IPS-NIHi7 (cell line): ENCODE data around the gene ZNF71.

Source experiments
- DNase-seq: peaks from one replicate; pipeline ENCODE4 v3.0.0; 2012; ENCODE audit warnings: mixed read lengths; ENCODE audit errors: extremely low spot score

Gene ZNF71

DNA sequence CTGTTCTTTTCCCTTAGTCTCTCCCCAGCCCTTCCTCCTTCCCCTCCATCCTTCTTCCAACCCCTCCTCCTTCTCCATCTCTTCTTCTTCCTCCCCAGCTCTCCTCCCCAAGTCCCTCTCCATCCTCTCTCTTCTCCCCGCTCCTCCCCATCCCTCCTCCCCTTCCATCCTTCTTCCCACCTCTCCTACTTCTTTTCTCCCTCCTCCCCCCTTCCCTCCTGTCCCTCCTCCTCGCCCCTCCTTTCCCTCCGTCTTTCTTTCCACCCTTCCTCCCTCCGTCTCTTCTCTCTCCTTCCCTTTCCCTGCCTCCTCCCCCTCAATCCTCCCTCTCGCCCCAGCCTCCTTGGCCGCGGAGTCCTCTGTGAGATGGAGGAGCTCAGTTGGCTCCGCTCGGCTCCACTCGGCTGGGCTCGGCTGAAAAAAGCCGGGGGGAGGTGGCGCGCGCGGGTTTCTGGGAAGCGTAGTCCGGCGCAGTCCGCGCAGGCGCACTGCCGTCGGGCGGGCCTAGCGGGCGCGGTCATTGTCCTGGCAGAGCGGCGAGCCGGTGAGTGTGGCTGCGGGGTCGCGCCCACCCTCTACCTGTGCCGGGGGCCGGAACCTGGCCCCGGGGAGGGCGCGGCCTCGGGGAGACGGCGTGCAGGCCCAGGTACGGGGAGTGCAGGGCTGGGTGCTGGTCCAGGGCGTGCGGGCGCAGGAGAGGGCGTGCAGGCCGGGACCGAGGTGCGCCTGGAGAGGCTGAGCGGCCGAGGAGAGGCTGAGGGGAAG is at the start of gene ZNF71:
Gene ZNF71 (plus strand): TSS at position 520 of the 765 bp plus-strand sequence. CDS start 6,257 bp downstream, outside the sequence.
- DNase-seq: peak; percentile 100

DNA sequence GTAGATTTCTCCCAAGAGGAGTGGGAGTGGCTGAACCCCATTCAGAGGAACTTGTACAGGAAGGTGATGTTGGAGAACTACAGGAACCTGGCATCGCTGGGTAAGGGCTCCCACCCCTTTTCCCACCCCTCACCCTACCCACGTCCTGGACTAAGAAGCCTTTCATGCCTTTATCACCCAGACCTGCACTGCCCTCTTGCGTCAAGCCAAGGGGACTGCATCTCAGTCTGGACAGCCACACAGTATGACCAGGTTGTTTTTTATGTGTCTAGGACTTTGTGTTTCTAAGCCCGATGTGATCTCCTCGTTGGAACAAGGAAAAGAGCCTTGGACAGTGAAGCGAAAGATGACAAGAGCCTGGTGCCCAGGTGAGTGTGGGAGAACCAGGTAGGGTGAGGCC is 47.6 kb upstream of the ZNF71 start:
- DNase-seq: peak; percentile 15

DNA sequence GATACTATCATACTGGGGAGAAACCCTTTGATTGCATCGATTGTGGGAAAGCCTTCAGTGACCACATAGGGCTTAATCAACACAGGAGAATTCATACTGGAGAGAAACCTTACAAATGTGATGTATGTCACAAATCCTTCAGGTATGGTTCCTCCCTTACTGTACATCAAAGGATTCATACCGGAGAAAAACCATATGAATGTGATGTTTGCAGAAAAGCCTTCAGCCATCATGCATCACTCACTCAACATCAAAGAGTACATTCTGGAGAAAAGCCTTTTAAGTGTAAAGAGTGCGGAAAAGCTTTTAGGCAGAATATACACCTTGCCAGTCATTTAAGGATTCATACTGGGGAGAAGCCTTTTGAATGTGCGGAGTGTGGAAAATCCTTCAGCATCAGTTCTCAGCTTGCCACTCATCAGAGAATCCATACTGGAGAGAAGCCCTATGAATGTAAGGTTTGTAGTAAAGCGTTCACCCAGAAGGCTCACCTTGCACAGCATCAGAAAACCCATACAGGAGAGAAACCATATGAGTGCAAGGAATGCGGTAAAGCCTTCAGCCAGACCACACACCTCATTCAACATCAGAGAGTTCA is 40.7 kb upstream of the ZNF71 start:
- no peak for DNase-seq

DNA sequence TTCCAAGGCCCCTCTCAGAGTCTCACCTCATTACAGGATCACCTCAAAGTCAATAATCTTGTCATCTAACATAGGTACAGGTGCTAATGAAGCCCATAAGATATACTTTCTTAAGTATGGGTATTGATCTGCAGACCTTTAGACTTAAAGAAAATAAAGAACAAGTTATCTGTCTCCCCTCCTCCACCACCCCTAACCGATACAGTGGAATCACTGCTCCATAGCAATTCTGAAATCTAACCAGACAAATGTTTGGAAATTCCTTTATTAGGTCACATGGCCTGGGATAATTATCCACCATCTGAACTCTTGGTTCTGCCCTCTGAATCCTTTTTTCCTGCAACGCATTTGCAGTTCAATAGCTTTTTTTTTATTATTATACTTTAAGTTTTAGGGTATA is 32.3 kb upstream of the ZNF71 start:
- DNase-seq: no peak

DNA sequence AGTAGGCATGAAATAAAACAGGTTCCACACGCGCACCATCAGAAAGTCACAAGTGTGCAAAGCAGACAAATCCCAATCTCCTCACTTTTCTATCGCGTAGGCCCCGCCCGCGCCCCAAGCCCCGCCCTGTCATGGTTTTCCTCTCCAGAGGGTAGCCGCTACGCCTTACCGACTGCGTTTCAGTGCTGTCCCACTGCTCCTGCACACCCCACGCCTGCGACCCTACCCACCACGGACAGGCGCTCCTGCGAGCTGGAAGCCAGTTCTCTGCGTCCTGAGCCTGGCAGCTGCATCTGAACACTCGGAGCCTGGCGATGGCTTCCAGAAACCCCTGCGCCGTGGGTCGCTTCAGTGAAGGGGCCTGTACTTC is 28.2 kb upstream of the ZNF71 start:
- DNase-seq: peak; percentile 42

DNA sequence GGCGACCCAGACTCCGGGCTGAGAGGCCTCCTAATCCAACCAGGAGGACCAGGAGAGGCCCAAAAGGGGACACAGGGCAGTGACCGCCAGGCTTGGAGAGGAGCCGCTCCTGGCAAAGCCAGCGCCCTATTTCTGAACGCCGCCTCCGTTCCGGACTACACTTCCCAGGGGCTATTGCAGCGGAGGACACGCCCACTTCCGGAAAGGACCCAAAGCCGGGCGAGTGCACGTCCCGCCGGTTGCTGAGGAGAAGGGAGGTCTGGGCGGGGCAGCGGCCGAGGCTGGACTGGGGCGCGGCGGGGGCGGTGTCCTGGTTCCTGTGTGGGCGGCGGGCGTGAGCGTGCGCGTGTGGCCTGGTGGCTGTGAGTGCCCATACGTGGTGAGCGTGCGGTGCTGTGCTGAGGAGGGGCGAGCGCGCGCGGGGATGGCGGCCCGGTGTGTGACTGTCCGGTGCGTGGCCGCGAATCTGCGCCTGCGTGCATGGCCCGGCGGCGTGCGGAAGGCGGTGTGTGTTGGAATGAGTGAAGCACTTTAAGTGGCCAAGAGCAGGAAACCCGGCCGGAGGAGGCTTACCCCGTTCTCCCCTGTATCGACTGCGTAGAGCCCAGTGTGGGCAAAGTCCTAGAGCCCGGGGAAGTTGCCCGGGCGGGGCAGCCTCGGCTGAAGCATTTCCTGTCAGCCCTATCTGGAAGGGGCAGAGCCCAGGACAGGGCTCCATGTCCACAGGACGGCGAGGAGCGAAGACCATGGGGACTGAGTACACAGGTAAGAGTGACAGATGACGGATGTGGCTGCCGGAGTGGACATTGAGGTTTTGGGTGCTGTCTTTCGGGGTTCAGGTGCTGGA is 27.6 kb upstream of the ZNF71 start, which contains the start of gene ZNF470:
Gene ZNF470 (plus strand): TSS at position 195 of the 847 bp plus-strand sequence. CDS start 2,844 bp downstream, outside the sequence.
- DNase-seq: peak; percentile 99

DNA sequence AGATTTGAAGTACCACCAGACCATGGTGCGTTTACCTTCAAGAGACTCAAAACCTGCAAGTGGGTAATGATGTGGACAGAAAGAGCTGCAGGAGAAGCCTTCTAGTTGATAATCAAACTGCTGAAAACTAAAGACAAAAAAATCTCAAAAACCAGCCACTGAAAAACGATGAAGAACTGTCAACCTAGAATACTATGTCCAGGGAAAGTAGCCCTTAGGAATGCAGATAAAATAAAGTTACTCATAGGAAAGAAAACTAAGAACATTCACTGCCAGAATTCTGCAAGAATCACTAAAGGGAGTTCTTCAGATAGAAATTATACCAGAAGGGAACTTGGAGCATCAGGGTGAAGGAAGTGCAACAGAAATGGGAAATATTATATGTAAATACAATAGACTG is 22.5 kb upstream of the ZNF71 start:
- no peak for DNase-seq

DNA sequence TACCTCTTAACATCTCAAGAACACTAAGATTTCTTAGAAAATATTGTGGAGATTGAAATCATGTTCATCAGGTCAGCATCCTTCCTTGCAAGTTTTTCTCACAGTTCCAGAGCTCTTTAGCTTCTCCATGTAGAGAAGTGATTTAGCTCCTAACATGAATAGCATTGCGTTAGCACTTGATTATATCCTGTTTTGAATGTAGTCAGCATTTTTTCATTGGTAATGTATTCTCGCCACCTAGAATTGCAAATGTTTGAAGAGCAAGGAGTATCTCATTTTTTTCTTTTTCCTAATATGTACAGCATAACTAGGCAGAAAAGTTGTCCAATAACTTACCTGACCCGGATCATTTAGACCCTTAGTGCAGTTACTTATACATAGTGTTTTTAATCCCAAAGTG is 21.2 kb upstream of the ZNF71 start:
- no peak for DNase-seq

DNA sequence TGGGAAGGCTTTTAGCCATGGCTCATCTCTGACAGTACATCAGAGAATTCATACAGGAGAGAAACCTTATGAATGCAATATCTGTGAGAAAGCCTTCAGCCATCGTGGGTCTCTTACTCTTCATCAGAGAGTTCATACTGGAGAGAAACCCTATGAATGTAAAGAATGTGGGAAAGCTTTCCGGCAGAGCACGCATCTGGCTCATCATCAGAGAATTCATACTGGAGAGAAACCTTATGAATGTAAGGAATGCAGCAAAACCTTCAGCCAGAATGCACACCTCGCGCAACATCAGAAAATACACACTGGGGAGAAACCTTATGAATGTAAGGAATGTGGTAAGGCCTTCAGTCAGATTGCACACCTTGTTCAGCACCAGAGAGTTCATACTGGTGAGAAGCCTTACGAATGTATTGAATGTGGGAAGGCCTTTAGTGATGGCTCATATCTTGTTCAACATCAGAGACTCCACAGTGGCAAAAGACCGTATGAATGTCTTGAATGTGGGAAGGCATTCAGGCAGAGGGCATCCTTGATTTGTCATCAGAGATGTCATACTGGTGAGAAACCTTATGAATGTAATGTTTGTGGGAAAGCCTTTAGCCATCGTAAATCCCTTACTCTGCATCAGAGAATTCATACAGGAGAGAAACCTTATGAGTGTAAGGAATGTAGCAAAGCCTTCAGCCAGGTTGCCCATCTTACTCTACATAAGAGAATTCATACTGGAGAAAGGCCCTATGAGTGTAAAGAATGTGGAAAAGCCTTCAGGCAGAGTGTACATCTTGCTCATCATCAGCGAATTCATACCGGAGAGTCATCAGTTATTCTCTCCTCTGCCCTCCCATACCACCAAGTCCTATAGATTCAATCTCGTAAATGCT is 17.1 kb upstream of the ZNF71 start:
- DNase-seq: no peak

DNA sequence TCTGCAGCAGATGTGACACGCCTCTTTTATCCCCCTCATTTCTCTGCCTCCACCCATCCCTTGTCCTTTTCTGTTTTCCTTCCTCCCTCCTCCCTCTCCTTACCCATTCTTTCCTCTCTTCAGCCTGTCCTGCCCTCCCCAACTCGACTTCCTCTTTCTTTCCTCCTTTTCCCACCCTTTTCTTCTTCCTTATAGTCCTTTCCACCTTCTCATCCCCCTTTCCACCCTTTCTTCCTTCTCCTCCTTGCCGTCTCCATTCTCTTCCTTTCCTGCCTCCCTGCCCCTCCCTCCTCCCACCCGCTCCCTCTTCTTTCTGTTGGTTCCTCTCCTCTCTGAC is 688 bp upstream of the ZNF71 start:
- no peak for DNase-seq

DNA sequence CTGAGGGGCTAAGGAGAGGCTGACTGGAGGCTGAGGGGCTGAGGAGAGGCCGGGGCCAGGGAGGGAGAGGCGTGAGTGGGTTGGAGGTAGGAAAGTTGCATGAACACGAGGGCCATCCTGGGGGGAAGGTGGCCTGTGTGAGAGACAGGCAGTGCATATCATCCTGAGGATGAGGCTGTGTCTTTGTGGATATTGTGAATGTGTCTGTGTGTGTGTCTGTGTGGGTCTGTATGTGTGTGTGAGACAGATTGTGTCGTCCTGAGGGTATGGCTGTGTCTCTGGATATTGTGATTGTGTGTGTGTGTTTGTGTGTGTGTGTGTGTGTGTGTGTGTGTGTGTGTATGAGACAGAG is 422 bp downstream of the ZNF71 start:
- DNase-seq: no peak

DNA sequence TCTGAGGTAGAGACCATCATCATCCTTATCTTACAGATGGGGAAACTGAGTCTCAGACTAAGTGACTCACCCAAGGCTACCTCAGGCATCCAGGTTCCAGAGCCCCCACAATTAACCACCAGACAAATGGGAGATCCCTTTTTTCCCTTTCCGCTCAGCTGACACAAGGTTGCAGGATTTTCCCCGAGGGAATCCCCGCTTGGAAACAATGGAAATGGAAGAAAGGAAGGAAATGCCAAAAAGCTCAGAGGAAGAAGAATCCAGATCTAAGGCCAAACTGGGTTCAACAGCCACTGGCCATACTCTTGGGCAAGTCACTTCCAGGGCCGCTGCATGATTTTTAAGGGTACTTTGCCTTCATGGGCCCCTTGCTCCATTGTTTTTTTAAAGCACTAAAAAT is 1.6 kb downstream of the ZNF71 start:
- DNase-seq: no peak

DNA sequence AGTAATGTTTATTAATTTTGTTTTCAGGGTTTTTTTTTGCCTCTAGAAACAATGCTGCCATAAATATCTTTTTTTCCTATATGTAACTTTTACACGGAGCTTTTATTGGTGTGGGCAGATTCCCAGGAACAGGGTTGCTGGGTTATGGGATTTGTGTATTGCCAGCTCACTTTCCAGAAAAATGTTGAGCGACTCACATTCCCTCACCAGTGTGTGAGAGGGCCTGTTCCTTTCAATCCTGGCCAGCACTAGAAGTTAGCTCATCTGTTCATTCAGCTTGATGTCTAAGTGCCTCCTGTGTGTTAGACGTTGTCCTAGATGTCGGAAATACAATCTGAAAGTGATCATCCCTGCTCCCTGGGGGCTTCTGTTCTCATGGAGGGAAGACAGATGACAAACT is 2.6 kb downstream of the ZNF71 start:
- no peak for DNase-seq

DNA sequence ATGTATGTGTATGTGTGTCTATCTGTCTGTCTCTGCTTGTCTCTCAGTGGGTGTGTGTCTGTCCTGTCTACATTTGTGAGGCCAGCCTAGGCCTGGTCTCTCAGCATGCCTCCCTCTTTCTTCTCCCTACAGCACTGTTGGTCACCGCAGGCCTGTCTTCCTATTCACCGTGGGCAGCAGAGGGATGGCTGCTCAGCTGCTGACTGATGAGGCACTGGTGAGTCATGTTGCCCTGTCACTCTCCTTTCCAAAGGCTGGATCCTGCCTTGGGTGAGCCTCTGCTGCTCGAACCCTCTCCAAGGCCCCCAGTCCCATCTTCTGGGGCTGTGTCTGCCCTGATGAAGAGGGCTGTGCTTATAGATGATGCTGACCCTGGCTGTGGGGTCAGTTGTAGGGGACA is 6.3 kb downstream of the ZNF71 start:
- no peak for DNase-seq

DNA sequence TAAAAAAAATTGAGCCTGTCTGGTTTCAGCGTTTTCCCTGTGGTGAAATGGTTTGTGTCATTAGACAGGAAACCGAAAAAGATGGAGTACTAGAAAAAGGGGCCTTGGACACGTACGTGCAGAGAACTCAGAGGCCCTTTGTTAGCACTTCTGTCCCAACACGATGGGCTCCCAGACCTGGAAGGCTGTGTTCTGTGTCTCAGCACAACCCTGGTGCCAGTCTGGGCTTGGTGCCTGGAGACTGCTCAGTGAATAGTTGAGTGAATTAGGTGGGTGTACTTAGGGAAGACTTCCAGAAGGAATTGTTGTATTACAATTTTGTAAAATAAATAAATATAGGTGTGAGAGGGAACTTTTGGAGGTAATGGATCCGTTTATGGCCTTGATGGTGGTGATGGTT is 8.7 kb downstream of the ZNF71 start:
- DNase-seq: no peak

DNA sequence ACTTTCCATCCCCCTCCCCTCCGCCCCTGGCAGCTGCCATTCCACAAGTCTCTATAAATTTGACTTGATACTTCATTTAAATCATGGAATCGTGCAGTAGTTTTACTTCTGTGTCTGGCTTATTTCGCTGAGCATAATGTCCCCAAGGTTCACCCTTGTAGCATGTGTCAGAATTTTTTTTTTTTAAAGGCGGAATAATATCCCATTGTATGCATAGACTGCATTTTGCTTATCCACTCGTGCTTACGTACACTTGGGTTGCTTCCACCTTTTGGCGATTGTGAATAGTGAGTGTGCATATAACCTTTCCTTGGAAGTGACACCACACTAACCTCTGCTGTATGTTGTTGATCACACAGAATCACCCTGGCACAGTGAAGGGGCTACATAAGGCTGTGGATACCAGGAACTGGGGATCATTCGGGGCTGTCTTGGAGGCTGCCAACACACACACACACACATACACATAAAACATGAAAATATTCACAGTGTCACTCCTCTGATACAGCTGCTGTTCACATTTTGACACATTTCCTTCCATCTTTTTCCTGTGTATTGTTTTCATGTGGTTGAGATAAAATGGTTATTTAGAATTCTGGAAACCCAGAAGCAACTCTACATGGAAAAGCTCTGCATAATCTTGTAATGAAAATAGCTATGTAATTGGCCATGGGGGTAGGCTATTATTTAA is 13.3 kb downstream of the ZNF71 start:
- DNase-seq: no peak

DNA sequence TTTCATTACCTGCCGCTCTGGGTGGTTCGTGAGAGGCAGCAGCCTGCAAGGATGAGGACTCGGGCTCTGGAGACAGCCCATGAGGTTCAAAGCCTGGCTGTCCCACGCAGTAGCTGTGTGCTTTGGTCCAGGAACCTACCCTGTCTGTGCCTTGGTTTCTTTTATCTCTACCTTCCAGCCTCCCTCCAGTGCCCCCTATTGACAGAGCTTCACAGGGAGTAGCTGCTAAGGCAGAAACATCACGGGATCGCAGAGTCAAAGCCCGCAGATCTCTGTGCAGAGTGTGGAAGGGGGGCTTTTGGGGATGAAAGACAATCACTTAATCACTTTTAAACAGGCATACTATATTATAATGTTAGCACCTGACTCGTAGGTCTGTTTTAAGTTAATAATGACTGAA is 16.2 kb downstream of the ZNF71 start:
- DNase-seq: no peak

DNA sequence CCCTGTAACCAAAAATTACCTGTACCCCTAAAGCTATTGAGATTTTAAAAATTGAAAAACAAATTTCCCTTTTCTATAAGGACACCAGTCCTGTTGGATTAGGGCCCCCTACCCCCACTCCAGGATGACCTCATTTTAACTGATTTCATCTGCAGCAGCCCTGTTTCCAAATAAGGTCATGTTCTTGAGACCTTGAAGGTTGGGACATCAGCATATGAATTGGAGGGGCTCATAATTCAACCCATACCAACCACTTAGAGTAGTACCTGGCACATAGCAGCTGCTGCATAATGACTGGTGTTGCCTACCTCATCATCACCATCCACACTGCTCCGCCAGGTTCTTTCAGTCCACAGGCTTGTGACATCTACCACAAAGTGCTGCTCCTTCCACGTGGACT is 17.6 kb downstream of the ZNF71 start:
- no peak for DNase-seq

DNA sequence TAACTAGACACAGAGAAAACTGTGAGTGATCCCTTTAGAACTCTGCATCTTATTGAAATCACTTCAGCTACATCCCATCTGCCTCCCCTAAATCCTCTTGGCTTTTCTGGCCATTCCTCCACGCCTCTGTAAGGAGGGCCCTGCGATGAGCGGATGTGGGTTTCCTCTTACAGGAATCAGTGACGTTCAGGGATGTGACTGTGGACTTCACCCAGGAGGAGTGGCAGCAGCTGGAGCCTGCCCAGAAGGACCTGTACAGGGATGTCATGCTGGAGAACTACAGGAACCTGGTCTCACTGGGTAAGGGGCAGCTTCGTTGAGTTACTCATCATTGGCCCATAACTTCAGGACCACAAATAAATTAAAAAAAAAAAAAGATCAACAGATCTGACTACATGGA is 18.5 kb downstream of the ZNF71 start:
- no peak for DNase-seq

DNA sequence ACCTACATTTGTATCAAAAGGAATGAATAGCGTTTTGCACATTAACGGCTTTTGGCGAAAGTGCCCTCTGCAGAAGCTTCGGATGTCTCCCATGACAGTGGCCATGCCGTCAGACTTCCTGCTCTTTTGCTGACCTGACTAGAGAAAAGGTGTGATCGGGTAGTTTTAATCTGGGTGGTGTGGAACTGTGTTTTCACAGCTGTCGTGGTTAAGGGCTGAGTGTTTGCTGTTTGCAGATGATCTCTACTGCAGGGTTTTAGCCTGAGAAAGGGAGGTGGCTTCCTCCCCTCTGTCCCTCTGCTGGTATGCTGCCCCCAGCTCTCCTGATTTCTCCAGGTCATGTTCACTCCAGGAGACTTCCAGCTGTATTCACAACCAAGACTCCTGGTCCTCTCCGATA is 22.4 kb downstream of the ZNF71 start:
- no peak for DNase-seq

DNA sequence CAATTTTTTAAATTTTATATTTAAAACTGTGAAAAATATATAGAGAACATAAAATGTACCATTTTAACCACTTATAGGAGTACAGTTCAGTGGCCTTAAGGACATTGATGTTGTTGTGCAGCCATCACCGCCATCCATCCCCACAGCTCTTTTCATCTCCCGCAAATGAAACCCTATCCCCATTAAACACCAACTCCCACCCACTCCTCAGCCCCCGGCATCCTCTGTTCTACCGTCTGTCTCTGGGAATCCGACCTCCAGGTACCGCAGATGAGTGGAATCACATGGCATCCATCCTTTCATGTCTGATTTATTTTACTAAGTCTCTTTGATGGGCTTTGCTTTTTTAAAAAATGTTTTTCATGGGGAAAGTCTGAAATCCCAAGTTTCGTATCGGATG is 24.0 kb downstream of the ZNF71 start:
- DNase-seq: no peak
